Loucy (cell line): Measurements from ENCODE around the gene CDC23.

Experiments
- CTCF ChIP-seq: fragments of 200-600 bp; sonication (generic); conservative IDR thresholded peaks from 2 replicates; pipeline ENCODE4 v1.5.1; 2014; ENCODE audit warnings: mild to moderate bottlenecking, antibody characterized with exemption, low read length
- EZH2phosphoT487 ChIP-seq: fragments of 200-600 bp; IDR thresholded peaks from 2 replicates; pipeline ENCODE4 v1.6.1; 2018; ENCODE audit warnings: antibody characterized with exemption, mild to moderate bottlenecking, moderate library complexity, borderline replicate concordance

GRCh38 chr5:138240650-138241385 lies 27.7 kb upstream of the CDC23 start:
- TF ChIP-seq EZH2phosphoT487 (no peak), CTCF (no peak)
